GM12864 (cell line): ENCODE results near the gene PDE6D.

Experiments
- DNase-seq: peaks from one replicate; pipeline ENCODE4 v3.0.0-alpha.2; 2011; ENCODE audit warnings: low read depth
- H3K4me3 ChIP-seq: 2 replicates; pipeline ENCODE4 v1.5.1; 2011; ENCODE audit warnings: mild to moderate bottlenecking, low read depth, low read length, control low read depth
- CTCF ChIP-seq: IDR thresholded peaks from 2 replicates; pipeline ENCODE4 v1.5.1; 2011; ENCODE audit warnings: low read depth, mild to moderate bottlenecking, moderate library complexity, low read length, control low read depth, inconsistent platforms; ENCODE audit errors: missing control alignments

PDE6D gene

GRCh38 chr2:231718799-231719198 is 62.3 kb downstream of the PDE6D start:
- no peak for DNase-seq
- TF ChIP-seq CTCF: no peak
- H3K4me3 ChIP-seq: no peak overlapping the region

- peak; percentile 82 for DNase-seq
- H3K4me3 ChIP-seq: no peak overlapping the region
- TF ChIP-seq CTCF: no peak
Observed at GRCh38 chr2:231717281-231718171, 63.6 kb downstream of the PDE6D start.

GRCh38 chr2:231716666-231717280 is 64.3 kb downstream of the PDE6D start:
- TF ChIP-seq CTCF: no peak
- no peak overlapping the region for H3K4me3 ChIP-seq
- DNase-seq: no peak

GRCh38 chr2:231715988-231716616 is 65.0 kb downstream of the PDE6D start:
- no peak overlapping the region for H3K4me3 ChIP-seq
- TF ChIP-seq CTCF: no peak
- DNase-seq: no peak

- DNase-seq: no peak
- H3K4me3 ChIP-seq: no peak overlapping the region
- TF ChIP-seq CTCF: no peak
Observed at GRCh38 chr2:231715499-231715837, 65.6 kb downstream of the PDE6D start.

- no peak overlapping the region for H3K4me3 ChIP-seq
- TF ChIP-seq CTCF: peak; percentile 77
- no peak for DNase-seq
Observed at GRCh38 chr2:231714639-231715498, 66.2 kb downstream of the PDE6D start.
